C4-2B (cell line): ENCODE results near the gene DNAJC18.

Experiments
- CTCF ChIP-seq: fragments of 450-650 bp; conservative IDR thresholded peaks from 2 replicates; pipeline ENCODE4 v1.5.1; 2017; ENCODE audit warnings: mild to moderate bottlenecking
- ZFX ChIP-seq: fragments of 450-650 bp; IDR thresholded peaks from 2 replicates; pipeline ENCODE4 v1.6.1; 2017

DNA sequence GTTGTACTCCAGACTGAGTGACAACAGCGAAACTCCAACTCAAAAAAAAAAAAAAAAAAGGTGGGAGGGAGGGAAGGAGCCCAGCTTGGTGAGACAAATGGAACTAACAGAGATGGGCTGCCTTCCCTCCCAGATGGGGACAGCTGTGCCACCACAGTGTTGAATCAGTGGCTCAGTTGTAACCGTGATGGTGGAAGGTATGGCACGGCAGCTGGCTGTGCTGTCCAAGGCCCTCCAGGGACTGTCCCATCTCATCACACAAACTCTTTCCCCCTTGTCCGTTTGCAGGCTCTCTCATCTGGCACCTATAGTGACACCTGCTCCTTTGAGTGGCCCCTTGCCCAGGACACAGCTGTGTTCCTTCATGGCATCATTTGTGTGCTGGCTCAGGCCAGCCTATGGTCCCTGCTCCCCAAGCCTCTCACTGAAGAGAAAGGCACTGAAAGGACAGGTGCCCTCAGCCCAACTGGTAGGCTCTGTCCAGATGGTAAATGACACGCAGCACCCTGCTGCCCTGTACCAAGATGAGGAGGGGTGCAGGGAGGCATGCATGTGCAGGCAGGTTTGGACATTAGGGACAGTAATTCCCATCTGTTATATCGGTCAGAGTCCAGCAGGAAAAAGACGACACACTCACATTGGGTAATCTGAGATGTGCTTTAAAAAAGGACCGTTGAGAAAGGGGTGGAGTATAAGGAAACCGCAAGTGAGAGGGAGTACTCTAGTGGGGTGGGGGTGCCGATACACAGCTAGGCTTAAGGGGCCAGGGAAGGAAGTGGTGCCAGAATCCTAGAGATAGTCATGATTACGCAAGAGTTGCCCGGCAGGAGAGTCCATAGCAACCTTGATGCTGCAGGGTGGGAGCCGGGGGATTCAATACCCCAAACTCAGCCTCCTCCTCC is 35.8 kb upstream of the DNAJC18 start:
- TF ChIP-seq CTCF, result no peak
- no peak for TF ChIP-seq ZFX
